PC-3 (cell line): Measurements from ENCODE around the gene UBA6.

Source experiments
- CTCF ChIP-seq: fragments of 300-600 bp; sonication (generic); conservative IDR thresholded peaks from 2 replicates; pipeline ENCODE4 v1.5.1; 2017; ENCODE audit warnings: antibody characterized with exemption, low read depth, mild to moderate bottlenecking, low read length
- EZH2phosphoT487 ChIP-seq: fragments of 300-600 bp; sonication (generic); IDR thresholded peaks from 2 replicates; pipeline ENCODE4 v1.6.1; 2018; ENCODE audit warnings: mild to moderate bottlenecking, antibody characterized with exemption, low read length, borderline replicate concordance

DNA sequence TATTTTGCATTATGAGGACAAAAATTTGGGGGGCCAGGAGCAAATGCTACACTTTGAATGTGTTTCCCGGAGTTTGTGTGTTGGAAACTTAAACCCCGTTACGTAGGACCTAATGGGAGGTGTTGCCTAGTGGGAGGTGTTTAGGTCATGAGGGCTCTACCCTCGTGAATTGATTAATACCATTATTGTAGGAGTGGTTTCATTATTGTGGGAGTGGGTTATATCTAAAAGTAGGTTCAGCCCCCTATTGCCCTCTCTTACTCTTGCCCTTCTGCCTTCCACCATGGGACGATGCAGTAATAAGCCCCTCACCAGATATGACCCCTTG is 15.5 kb downstream of the UBA6 start:
- TF ChIP-seq CTCF (no peak), EZH2phosphoT487 (no peak)
